Neuronal stem cell (in vitro differentiated cells): ENCODE results near the gene CDKN1A.

Experiments used
- DNase-seq: peaks from one replicate; pipeline ENCODE4 v3.0.0-alpha.2; 2013; ENCODE audit warnings: low spot score
- H2AFZ ChIP-seq: one replicate; pipeline ENCODE4 v1.6.1; 2013; ENCODE audit warnings: mild to moderate bottlenecking, low read length, inconsistent platforms
- H2AK5ac ChIP-seq: 2 replicates; pipeline ENCODE4 v1.6.1; 2013; ENCODE audit warnings: low read depth, mild to moderate bottlenecking, inconsistent platforms, low read length, moderate library complexity, mixed read lengths
- H2BK120ac ChIP-seq: 2 replicates; pipeline ENCODE4 v1.6.1; 2013; ENCODE audit warnings: low read depth, mild to moderate bottlenecking, inconsistent platforms, low read length, moderate library complexity, mixed read lengths
- H2BK12ac ChIP-seq: one replicate; pipeline ENCODE4 v1.6.1; 2013; ENCODE audit warnings: low read length, inconsistent platforms
- H2BK15ac ChIP-seq: 2 replicates; pipeline ENCODE4 v1.6.1; 2013; ENCODE audit warnings: mild to moderate bottlenecking, low read length, inconsistent platforms, mixed read lengths
- H2BK5ac ChIP-seq: one replicate; pipeline ENCODE4 v1.6.1; 2013; ENCODE audit warnings: inconsistent platforms, mild to moderate bottlenecking, low read length, moderate library complexity
- H3K14ac ChIP-seq: one replicate; pipeline ENCODE4 v1.6.1; 2013; ENCODE audit warnings: low read length, inconsistent platforms
- H3K18ac ChIP-seq: 2 replicates; pipeline ENCODE4 v1.6.1; 2013; ENCODE audit warnings: low read length, inconsistent platforms
- H3K23ac ChIP-seq: 2 replicates; pipeline ENCODE4 v1.6.1; 2013; ENCODE audit warnings: low read depth, mild to moderate bottlenecking, mixed read lengths, low read length, inconsistent platforms; ENCODE audit not compliant: poor library complexity
- H3K27ac ChIP-seq: replicated peaks from 3 replicates; pipeline ENCODE4 v1.5.1; 2013; ENCODE audit warnings: low read length, inconsistent platforms
- H3K27me3 ChIP-seq, 3 experiments: 2 replicates each; pipeline ENCODE4 v1.6.1; 2013; ENCODE audit warnings: low read length in 3 of 3, mild to moderate bottlenecking in 2 of 3, inconsistent platforms in 1 of 3, low read depth in 1 of 3, mixed read lengths in 1 of 3, moderate library complexity in 1 of 3; ENCODE audit not compliant: control insufficient read depth in 3 of 3, insufficient read depth in 3 of 3
- H3K36me3 ChIP-seq, 2 donors: replicated peaks in 1 of 2; 2 replicates each; pipeline ENCODE4 v1.6.1; 2013; ENCODE audit warnings: low read length in 2 of 2; ENCODE audit not compliant: control insufficient read depth in 2 of 2, insufficient read depth in 2 of 2
- H3K4ac ChIP-seq: 2 replicates; pipeline ENCODE4 v1.6.1; 2013; ENCODE audit warnings: inconsistent platforms, mild to moderate bottlenecking, low read length, moderate library complexity
- H3K4me1 ChIP-seq, 2 donors: 1 replicate in 1 of 2; 2 replicates in 1 of 2; pipeline ENCODE4 v1.6.1; 2013; ENCODE audit warnings: low read length in 2 of 2, low read depth in 1 of 2; ENCODE audit not compliant: control insufficient read depth in 2 of 2, insufficient read depth in 1 of 2
- H3K4me2 ChIP-seq: one replicate; pipeline ENCODE4 v1.6.1; 2013; ENCODE audit warnings: mild to moderate bottlenecking, low read length, inconsistent platforms; ENCODE audit not compliant: insufficient read depth, poor library complexity, severe bottlenecking
- H3K4me3 ChIP-seq, 2 donors: 2 replicates each; pipeline ENCODE4 v1.5.1; 2013; ENCODE audit warnings: low read length in 2 of 2, mild to moderate bottlenecking in 2 of 2, inconsistent platforms in 1 of 2, moderate library complexity in 1 of 2
- H3K79me1 ChIP-seq: one replicate; pipeline ENCODE4 v1.6.1; 2013; ENCODE audit warnings: low read depth, mild to moderate bottlenecking, inconsistent platforms, low read length, moderate library complexity
- H3K9ac ChIP-seq: one replicate; pipeline ENCODE4 v1.6.1; 2013; ENCODE audit warnings: mild to moderate bottlenecking, low read depth, low read length, inconsistent platforms; ENCODE audit not compliant: poor library complexity
- H3K9me3 ChIP-seq, 2 donors: replicated peaks in 1 of 2; 2 replicates each; pipeline versions ENCODE3 to v1.6.1; 2013; ENCODE audit warnings: low read length in 2 of 2, mild to moderate bottlenecking in 2 of 2, inconsistent platforms in 1 of 2, low read depth in 1 of 2, mixed read lengths in 1 of 2, moderate library complexity in 1 of 2; ENCODE audit not compliant: control insufficient read depth in 2 of 2, insufficient read depth in 1 of 2
- H4K8ac ChIP-seq: one replicate; pipeline ENCODE4 v1.6.1; 2013; ENCODE audit warnings: low read depth, mild to moderate bottlenecking, inconsistent platforms, low read length, moderate library complexity
- H4K91ac ChIP-seq: one replicate; pipeline ENCODE4 v1.6.1; 2013; ENCODE audit warnings: low read length, low read depth, mild to moderate bottlenecking, inconsistent platforms; ENCODE audit not compliant: poor library complexity
- WGBS, 2 donors: extraction: QIAGEN DNeasy Blood & Tissue Kit; methylation state at CpG; one replicate each; pipeline ENCODE4 v1.1.7; 2013; ENCODE audit warnings: missing lambda C conversion rate in 2 of 2, mixed read lengths in 1 of 2; ENCODE audit not compliant: insufficient read length in 2 of 2, insufficient replicate concordance in 1 of 2; ENCODE audit errors: extremely low coverage in 2 of 2; 5-methylcytosine and 5-hydroxymethylcytosine counted together

CDKN1A gene

GRCh38 chr6:36643977-36644376 is 34.5 kb upstream of the CDKN1A start:
- Histone ChIP-seq H3K36me3 (no peaks in the 10 kb centered on the region), H3K4me3 (no peak overlapping the region), H3K79me1 (no peaks in the 10 kb centered on the region), H2BK5ac (no peak overlapping the region), H3K9ac (no peak overlapping the region), H3K4me1 (peaks cover 7 to 10% of the 10 kb centered on the region in 2 donors), H3K14ac (no peak overlapping the region), H3K27ac (no peak overlapping the region), H3K27me3 (no peaks in the 10 kb centered on the region), H3K9me3 (no peaks in the 10 kb centered on the region), H2BK15ac (peak overlapping the region; percentile 70), H4K8ac (no peak overlapping the region), H3K23ac (no peak overlapping the region), H2AK5ac (no peak overlapping the region), H3K18ac (peak overlapping the region; percentile 19), H3K4ac (peak overlapping the region; percentile 13), H2BK12ac (no peak overlapping the region), H2AFZ (no peak overlapping the region), H3K4me2 (no peak overlapping the region), H2BK120ac (no peak overlapping the region), H4K91ac (no peak overlapping the region)
- WGBS, 2 donors, result no CpG with 5 or more reads among the region's 4 CpGs
- DNase-seq, result no peak

- Histone ChIP-seq H3K9ac (no peak overlapping the region), H3K4ac (no peak overlapping the region), H2BK5ac (no peak overlapping the region), H3K4me1 (peaks cover 8 to 14% of the 10 kb centered on the region in 2 donors), H2BK12ac (no peak overlapping the region), H3K4me2 (no peak overlapping the region), H3K4me3 (no peak overlapping the region), H3K79me1 (no peaks in the 10 kb centered on the region), H3K14ac (no peak overlapping the region), H4K91ac (no peak overlapping the region), H2AFZ (no peak overlapping the region), H2BK120ac (no peak overlapping the region), H3K18ac (no peak overlapping the region), H3K27ac (no peak overlapping the region), H3K23ac (no peak overlapping the region), H2AK5ac (no peak overlapping the region), H3K36me3 (no peaks in the 10 kb centered on the region), H2BK15ac (no peak overlapping the region), H4K8ac (no peak overlapping the region), H3K27me3 (no peaks in the 10 kb centered on the region), H3K9me3 (no peaks in the 10 kb centered on the region)
- no peak for DNase-seq
- no CpG with 5 or more reads among the region's 3 CpGs for WGBS, 2 donors
These were observed 29.4 kb upstream of the CDKN1A start for GRCh38 chr6:36649086-36649485.

- no peak overlapping the region for H2BK5ac ChIP-seq
- no peak overlapping the region for H3K4me3 ChIP-seq
- H4K8ac ChIP-seq, result no peak overlapping the region
- H3K14ac ChIP-seq, result no peak overlapping the region
- WGBS, 2 donors, result no CpG with 5 or more reads among the region's 13 CpGs
- H2BK120ac ChIP-seq, result no peak overlapping the region
- no peak overlapping the region for H3K9ac ChIP-seq
- H3K18ac ChIP-seq, result peak overlapping the region; percentile 15
- no peaks in the 10 kb centered on the region for H3K79me1 ChIP-seq
- no peak for DNase-seq
- no peak overlapping the region for H2AK5ac ChIP-seq
- H3K27ac ChIP-seq, result no peak overlapping the region
- H3K27me3 ChIP-seq, result no peaks in the 10 kb centered on the region
- no peak overlapping the region for H3K4ac ChIP-seq
- peaks cover 8 to 17% of the 10 kb centered on the region in 2 donors for H3K4me1 ChIP-seq
- no peak overlapping the region for H3K23ac ChIP-seq
- H2AFZ ChIP-seq, result peak overlapping the region; percentile 62
- H4K91ac ChIP-seq, result no peak overlapping the region
- no peak overlapping the region for H2BK12ac ChIP-seq
- no peaks in the 10 kb centered on the region for H3K9me3 ChIP-seq
- H3K4me2 ChIP-seq, result no peak overlapping the region
- no peaks in the 10 kb centered on the region for H3K36me3 ChIP-seq
- no peak overlapping the region for H2BK15ac ChIP-seq
These were observed 28.6 kb upstream of the CDKN1A start for GRCh38 chr6:36649701-36650484.

- Histone ChIP-seq H3K18ac (no peak overlapping the region), H3K27ac (no peak overlapping the region), H4K8ac (no peak overlapping the region), H2BK5ac (no peak overlapping the region), H2BK120ac (no peak overlapping the region), H3K27me3 (no peaks in the 10 kb centered on the region), H3K9me3 (no peaks in the 10 kb centered on the region), H2AFZ (no peak overlapping the region), H4K91ac (no peak overlapping the region), H3K23ac (no peak overlapping the region), H3K36me3 (no peaks in the 10 kb centered on the region), H3K4me3 (no peak overlapping the region), H2BK12ac (no peak overlapping the region), H2AK5ac (no peak overlapping the region), H3K4me1 (peaks cover 6 to 20% of the 10 kb centered on the region in 2 donors), H2BK15ac (no peak overlapping the region), H3K4me2 (no peak overlapping the region), H3K9ac (no peak overlapping the region), H3K14ac (no peak overlapping the region), H3K79me1 (no peaks in the 10 kb centered on the region), H3K4ac (no peak overlapping the region)
- DNase-seq, result no peak
- WGBS, 2 donors, result no CpG with 5 or more reads among the region's 2 CpGs
These were observed 27.6 kb upstream of the CDKN1A start for GRCh38 chr6:36650848-36651478.
